Fibroblast of the aortic adventitia (primary cell): Measurements from ENCODE around the gene DNAI4. TPM values are rescaled to one million over a fixed set of nuclear protein-coding genes. Genes with fewer than 3 reads are reported as not detected.

ENCODE experiments used
- DNase-seq: peaks from one replicate; pipeline ENCODE4 v3.0.0-alpha.2; 2010; ENCODE audit warnings: low read depth
- H3K4me3 ChIP-seq: 2 replicates; pipeline ENCODE4 v1.5.1; 2011; ENCODE audit warnings: low read depth, mild to moderate bottlenecking, control low read depth, low read length, moderate library complexity
- total RNA-seq: library from RNA; depleted of rRNA; stranded (reverse); fragments of >200 nt; gene quantifications from 2 replicates; pipeline ENCODE4 v1.2.3, GENCODE V29; 2012; ENCODE audit warnings: low replicate concordance
- TF ChIP-seq, protein P1 (sequence below): IDR thresholded peaks from 2 replicates; pipeline ENCODE4 v1.5.1; 2011; ENCODE audit warnings: mild to moderate bottlenecking, low read length, control low read depth, inconsistent platforms; ENCODE audit not compliant: insufficient read depth

The DNAI4 gene
- total RNA-seq, 1 donor: 11.4 TPM

DNA sequence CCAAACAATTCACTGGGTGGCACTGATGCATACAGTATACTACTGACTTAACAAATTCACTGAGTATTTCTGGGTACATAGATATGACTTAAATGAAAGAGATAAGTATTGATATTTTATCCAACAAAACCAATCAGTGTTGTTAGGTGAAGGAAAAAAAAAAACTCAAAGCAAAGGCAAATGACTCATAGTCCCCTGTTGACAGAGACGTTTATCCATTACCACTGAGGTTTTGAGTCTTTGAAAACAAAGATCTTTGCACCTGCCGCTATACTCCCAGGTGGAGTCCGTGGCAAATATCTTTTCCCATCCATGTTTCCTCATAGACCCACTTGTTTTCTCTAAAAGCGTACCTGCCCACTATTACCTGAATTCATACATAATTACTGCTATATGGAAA is 154.0 kb downstream of the DNAI4 start:
- TF ChIP-seq, protein P1, sequence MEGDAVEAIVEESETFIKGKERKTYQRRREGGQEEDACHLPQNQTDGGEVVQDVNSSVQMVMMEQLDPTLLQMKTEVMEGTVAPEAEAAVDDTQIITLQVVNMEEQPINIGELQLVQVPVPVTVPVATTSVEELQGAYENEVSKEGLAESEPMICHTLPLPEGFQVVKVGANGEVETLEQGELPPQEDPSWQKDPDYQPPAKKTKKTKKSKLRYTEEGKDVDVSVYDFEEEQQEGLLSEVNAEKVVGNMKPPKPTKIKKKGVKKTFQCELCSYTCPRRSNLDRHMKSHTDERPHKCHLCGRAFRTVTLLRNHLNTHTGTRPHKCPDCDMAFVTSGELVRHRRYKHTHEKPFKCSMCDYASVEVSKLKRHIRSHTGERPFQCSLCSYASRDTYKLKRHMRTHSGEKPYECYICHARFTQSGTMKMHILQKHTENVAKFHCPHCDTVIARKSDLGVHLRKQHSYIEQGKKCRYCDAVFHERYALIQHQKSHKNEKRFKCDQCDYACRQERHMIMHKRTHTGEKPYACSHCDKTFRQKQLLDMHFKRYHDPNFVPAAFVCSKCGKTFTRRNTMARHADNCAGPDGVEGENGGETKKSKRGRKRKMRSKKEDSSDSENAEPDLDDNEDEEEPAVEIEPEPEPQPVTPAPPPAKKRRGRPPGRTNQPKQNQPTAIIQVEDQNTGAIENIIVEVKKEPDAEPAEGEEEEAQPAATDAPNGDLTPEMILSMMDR: no peak
- no peak for DNase-seq
- H3K4me3 ChIP-seq: no peak overlapping the region

- TF ChIP-seq, protein P1: no peak
- DNase-seq: no peak
- H3K4me3 ChIP-seq: no peak overlapping the region
Observed at GRCh38 chr1:66770240-66770639, 154.4 kb downstream of the DNAI4 start.

- H3K4me3 ChIP-seq: no peak overlapping the region
- TF ChIP-seq, protein P1: no peak
- no peak for DNase-seq
Observed at GRCh38 chr1:66769512-66770229, 155.0 kb downstream of the DNAI4 start.

GRCh38 chr1:66768965-66769364 is 155.7 kb downstream of the DNAI4 start:
- TF ChIP-seq, protein P1: no peak
- no peak for DNase-seq
- no peak overlapping the region for H3K4me3 ChIP-seq

GRCh38 chr1:66767626-66768025 is 157.0 kb downstream of the DNAI4 start:
- no peak for DNase-seq
- TF ChIP-seq, protein P1: no peak
- H3K4me3 ChIP-seq: no peak overlapping the region

- H3K4me3 ChIP-seq: no peak overlapping the region
- TF ChIP-seq, protein P1: peak; percentile 69
- DNase-seq: peak; percentile 75
Observed at GRCh38 chr1:66764994-66765578, 159.6 kb downstream of the DNAI4 start.

Other genes with a start within 250 kb of the DNAI4 start
- 1.4 TPM in 1 of 2 replicates, not detected in the other for gene DYNLT5, start 172.4 kb downstream of the DNAI4 start, total RNA-seq
- not detected in 2 replicates for gene INSL5, start 123.6 kb downstream of the DNAI4 start, total RNA-seq
- 62.2 and 114 TPM in 2 replicates for gene MIER1, start 134 bp upstream of the DNAI4 start, total RNA-seq
- 8.7 and 12.6 TPM in 2 replicates for gene SLC35D1, start 129.3 kb upstream of the DNAI4 start, total RNA-seq
- gene C1orf141, start 210.1 kb upstream of the DNAI4 start, total RNA-seq: 0.65 TPM in 1 of 2 replicates, not detected in the other
- not detected in 2 replicates for gene IL23R, start 241.6 kb upstream of the DNAI4 start, total RNA-seq